NCI-H1436 (cell line): ENCODE data around the gene SDR42E1.

Experiments
- DNase-seq: peaks from one replicate; lab custom pipeline; 2025; lab: John Stamatoyannopoulos, UW

SDR42E1 gene

DNA sequence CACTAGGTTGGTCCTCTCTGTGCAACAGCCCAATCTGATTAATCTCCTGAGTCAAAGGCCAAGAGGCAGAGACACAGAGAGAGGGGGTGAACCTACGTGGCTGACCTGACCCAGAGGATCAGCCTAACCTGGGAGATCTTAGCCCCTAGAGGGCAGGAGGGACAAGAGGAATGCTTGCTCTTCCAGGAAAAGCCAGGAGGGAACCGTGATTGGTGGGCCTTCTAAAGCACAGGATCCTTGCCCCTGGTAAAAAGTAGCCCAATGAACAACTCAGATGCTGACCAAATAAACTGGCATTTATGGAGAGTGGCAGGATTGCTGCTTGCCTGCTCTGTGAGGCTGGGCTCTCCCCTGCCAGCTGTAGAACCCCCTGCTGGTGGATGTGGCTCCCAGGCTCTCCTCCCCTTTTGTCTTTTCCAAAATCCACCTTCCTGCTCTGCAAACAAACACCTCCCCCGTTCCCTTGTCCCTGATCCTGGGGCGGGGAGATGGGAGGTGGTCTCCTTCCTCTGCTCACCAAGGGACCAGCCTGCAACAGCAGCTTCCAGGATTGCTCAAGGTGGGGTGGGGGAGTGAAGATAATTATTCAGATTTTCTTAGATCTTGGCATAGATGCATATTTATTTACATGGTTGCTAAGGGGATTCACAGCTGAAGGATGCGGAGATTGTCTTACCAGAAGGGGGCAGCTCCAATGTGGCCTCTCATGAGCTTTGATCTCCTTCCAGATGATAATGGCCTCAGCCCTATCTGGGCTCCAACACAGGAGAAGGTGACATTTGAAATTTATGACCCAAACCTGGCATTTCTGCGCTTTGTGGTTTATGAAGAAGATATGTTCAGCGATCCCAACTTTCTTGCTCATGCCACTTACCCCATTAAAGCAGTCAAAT lies 71.9 kb downstream of the SDR42E1 start:
- no peak for DNase-seq
